Pancreas (tissue), 10 donors: Measurements from ENCODE around the gene DDX27. TPM values are rescaled to one million over a fixed set of nuclear protein-coding genes. Genes with fewer than 3 reads are reported as not detected.

Source experiments
- ATAC-seq, 4 donors: fragments of 200-7000 bp; cut with Tn5 transposase; one replicate each; pipeline versions ENCODE4 v1.8.0 to v1.9.1; 2020; ENCODE audit warnings: mild to moderate bottlenecking in 4 of 4, moderate library complexity in 4 of 4
- DNase-seq, 6 donors: peaks; one replicate each; pipeline ENCODE4 v3.0.0-alpha.2; 2020
- FAIRE-seq: peaks from 2 replicates; lab custom pipeline; 2012; peaks lifted over from hg19 to GRCh38; lab: Jason Lieb, UNC
- H3K27ac ChIP-seq, 4 donors: fragments of 200-600 bp; sonication (generic); 1 replicate in 3 of 4; 2 replicates in 1 of 4; pipeline versions ENCODE4 v1.5.0 to v1.8.0; 2020
- H3K27me3 ChIP-seq, 4 donors: fragments of 200-600 bp; one replicate each; pipeline ENCODE4 v1.8.0; 2021
- H3K36me3 ChIP-seq, 3 donors: fragments of 200-600 bp; sonication (generic) in 1 of 3; one replicate each; pipeline versions ENCODE4 v1.5.0 to v1.8.0; 2020 to 2021
- H3K4me1 ChIP-seq, 3 donors: fragments of 200-600 bp; one replicate each; pipeline ENCODE4 v1.8.0; 2021
- H3K4me3 ChIP-seq, 4 donors: fragments of 200-600 bp; sonication (generic) in 2 of 4; one replicate each; pipeline versions ENCODE4 v1.5.0 to v1.8.0; 2020 to 2021
- H3K9me3 ChIP-seq, 4 donors: fragments of 200-600 bp; one replicate each; pipeline ENCODE4 v1.8.0; 2021
- CTCF ChIP-seq, 4 donors: fragments of 200-600 bp; sonication (generic) in 3 of 4; IDR thresholded peaks; one replicate each; pipeline versions ENCODE4 v1.5.0 to v1.8.0; 2021; ENCODE audit warnings: antibody characterized with exemption in 4 of 4
- WGBS, 2 donors: extraction: QIAGEN DNeasy Blood & Tissue Kit; methylation state at CpG; one replicate each; pipeline ENCODE4 v1.1.7; 2013; 5-methylcytosine and 5-hydroxymethylcytosine counted together
- intact Hi-C, 3 donors: fragments of 100-400 bp; cut with DNase I; formaldehyde crosslinking; loops; one replicate each; pipeline versions ENCODE4 v1.11.1 to v1.14.2; 2022
- polyA plus RNA-seq, 2 donors: library from polyadenylated mRNA; stranded (reverse); fragments of 200-250 nt; gene quantifications; one replicate each; pipeline ENCODE4 v1.2.3, GENCODE V29; 2013
- total RNA-seq, 6 donors: library from RNA; stranded (reverse); fragmentation: NEBNext Ultra II Directional in 4 of 6; extraction: Animal tissue kit (Norgen Biotek cat#: 25700) in 4 of 6; gene quantifications; one replicate each; pipeline versions ENCODE4 v1.2.1 to v1.2.4, GENCODE V29; 2021 to 2023
- donor health status: healthy with polysubstance abuse.
- donor health status: DM: no; HTN: no; CAD: no; lungs with moderate emphysema.
- donor health status: DM: no; HTN: no; CAD: no.
- donor health status: control.
- donor health status: control.
- donor health status: Bipolar disorder and iron deficiency.
- donor health status: DM: yes; HTN: yes; CAD: no.
- donor health status: DM: no; HTN: no; CAD: no.
- donor health status: DM: no; HTN: no; CAD: no.
- donor health status: DM: yes; HTN: yes; CAD: no.

The DDX27 gene
- total and polyA plus RNA-seq, 8 donors: 12.0 to 33.0 (median 17.4) TPM

- H3K36me3 ChIP-seq: peaks cover 0 to 75% (median 45%) of the 10 kb centered on the region in 3 donors
- H3K9me3 ChIP-seq: no peaks in the 10 kb centered on the region
- no peak overlapping the region for H3K27ac ChIP-seq
- no peak for FAIRE-seq
- no peaks in the 10 kb centered on the region for H3K4me1 ChIP-seq
- ATAC-seq: no peak
- 83 to 98% methylated on average over 7 of the region's 7 CpGs for WGBS, 2 donors
- intact Hi-C loops: no loop called here
- H3K27me3 ChIP-seq: no peaks in the 10 kb centered on the region
- no peak overlapping the region for H3K4me3 ChIP-seq
- DNase-seq: no peak
- no peak for TF ChIP-seq CTCF (IDR thresholded peaks at IDR 0.05)
Measured at GRCh38 chr20:49231471-49231870, 12.3 kb downstream of the DDX27 start.

GRCh38 chr20:49233226-49233625 is 14.0 kb downstream of the DDX27 start:
- no peak for ATAC-seq

GRCh38 chr20:49234831-49235230 is 15.6 kb downstream of the DDX27 start:
- Histone ChIP-seq H3K27ac (no peak overlapping the region), H3K36me3 (peaks cover 7 to 83% (median 61%) of the 10 kb centered on the region in 3 donors), H3K4me3 (no peak overlapping the region), H3K4me1 (no peaks in the 10 kb centered on the region), H3K27me3 (no peaks in the 10 kb centered on the region), H3K9me3 (no peaks in the 10 kb centered on the region)
- TF ChIP-seq CTCF (IDR thresholded peaks at IDR 0.05): no peak
- no peak for ATAC-seq
- no peak for FAIRE-seq
- DNase-seq: no peak
- WGBS, 2 donors: 93% methylated on average over 6 of the region's 6 CpGs
- intact Hi-C loops: no loop called here

More at GRCh38 chr20:49233226-49233625, 14.0 kb downstream of the DDX27 start:
- no peak for TF ChIP-seq CTCF (IDR thresholded peaks at IDR 0.05)
- no peaks in the 10 kb centered on the region for H3K27me3 ChIP-seq
- H3K4me1 ChIP-seq: no peaks in the 10 kb centered on the region
- FAIRE-seq (no peak), DNase-seq (no peak)
- H3K27ac ChIP-seq: no peak overlapping the region
- peaks cover 0 to 83% (median 53%) of the 10 kb centered on the region in 3 donors for H3K36me3 ChIP-seq
- 89 to 93% methylated on average over 10 of the region's 10 CpGs for WGBS, 2 donors
- H3K9me3 ChIP-seq: no peaks in the 10 kb centered on the region
- intact Hi-C loops: no loop called here
- H3K4me3 ChIP-seq: no peak overlapping the region

- H3K4me1 ChIP-seq: no peaks in the 10 kb centered on the region
- H3K4me3 ChIP-seq: no peak overlapping the region
- H3K9me3 ChIP-seq: no peaks in the 10 kb centered on the region
- 91 to 93% methylated on average over 9 of the region's 9 CpGs for WGBS, 2 donors
- ATAC-seq (no peak), DNase-seq (no peak), FAIRE-seq (no peak)
- peaks cover 7 to 73% (median 47%) of the 10 kb centered on the region in 3 donors for H3K36me3 ChIP-seq
- TF ChIP-seq CTCF (IDR thresholded peaks at IDR 0.05): no peak
- no peak overlapping the region for H3K27ac ChIP-seq
- intact Hi-C loops: no loop called here
- H3K27me3 ChIP-seq: no peaks in the 10 kb centered on the region
Measured at GRCh38 chr20:49236301-49236700, 17.1 kb downstream of the DDX27 start.

- DNase-seq: no peak
- TF ChIP-seq CTCF (IDR thresholded peaks at IDR 0.05): no peak
- Histone ChIP-seq H3K36me3 (peaks cover 7 to 75% (median 48%) of the 10 kb centered on the region in 3 donors), H3K27ac (no peak overlapping the region), H3K4me3 (no peak overlapping the region), H3K27me3 (no peaks in the 10 kb centered on the region), H3K4me1 (no peaks in the 10 kb centered on the region), H3K9me3 (no peaks in the 10 kb centered on the region)
- WGBS, 2 donors: 86 to 91% methylated on average over 4 of the region's 4 CpGs
- intact Hi-C loops: no loop called here
- peak in 1 of 4 donors; percentile 53 for ATAC-seq
- FAIRE-seq: no peak
Measured at GRCh38 chr20:49237531-49237930, 18.3 kb downstream of the DDX27 start.
